T-helper 2 cell treated with Interferon-gamma antibody and Interleukin-4, amounts not matched to agents 5 μg/mL and 100 μg/mL, for 36 hours (primary cell): Measurements from ENCODE around the gene NSMF.
"Not testable (repeated sequence)": the region's sequence is repeated elsewhere in the genome, so short reads cannot be mapped to it uniquely, and the experiment has no call there.

Source experiments
- DNase-seq: peaks from one replicate; pipeline ENCODE4 v3.0.0; 2021; ENCODE audit warnings: low spot score
- H3K27ac Mint-ChIP-seq: one replicate; pipeline ENCODE4 v1.8.0; 2021; ENCODE audit warnings: mild to moderate bottlenecking, mixed read lengths
- H3K27me3 Mint-ChIP-seq: one replicate; pipeline ENCODE4 v1.8.0; 2021; ENCODE audit warnings: low read depth, mixed read lengths
- H3K36me3 Mint-ChIP-seq: one replicate; pipeline ENCODE4 v1.8.0; 2021; ENCODE audit warnings: low read depth, mixed read lengths
- H3K4me1 Mint-ChIP-seq: one replicate; pipeline ENCODE4 v1.8.0; 2021; ENCODE audit warnings: low read depth, mixed read lengths
- H3K4me3 Mint-ChIP-seq: one replicate; pipeline ENCODE4 v1.8.0; 2022; ENCODE audit warnings: mild to moderate bottlenecking, moderate library complexity, mixed read lengths
- H3K9me3 Mint-ChIP-seq: one replicate; pipeline ENCODE4 v1.8.0; 2021; ENCODE audit warnings: mixed read lengths

The NSMF gene

DNA sequence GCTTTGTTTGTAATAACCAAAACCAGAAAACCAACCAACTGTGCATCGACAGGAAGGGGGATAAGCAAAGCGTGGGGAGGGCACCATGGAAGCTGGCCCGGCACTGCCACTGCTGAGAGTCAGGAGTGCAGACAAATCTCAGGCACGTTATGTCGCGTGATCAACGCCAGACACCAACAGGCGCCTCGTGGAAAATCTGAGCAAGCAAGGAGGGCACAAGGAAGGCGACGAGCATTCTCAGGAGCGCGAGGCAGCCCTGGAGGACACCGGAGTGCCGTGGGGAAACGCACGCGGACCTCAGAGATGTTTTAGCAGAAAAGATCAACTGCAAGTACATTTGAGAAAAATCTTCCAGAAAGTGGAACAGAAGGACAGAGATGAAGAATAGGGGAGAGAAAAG lies 15.1 kb upstream of the NSMF start:
- H3K9me3 Mint-ChIP-seq = peaks cover 31% of the 10 kb centered on the region
- H3K27me3 Mint-ChIP-seq = peaks cover 8% of the 10 kb centered on the region
- peaks cover 7% of the 10 kb centered on the region for H3K36me3 Mint-ChIP-seq
- H3K27ac Mint-ChIP-seq = no peak overlapping the region
- DNase-seq = no peak
- H3K4me1 Mint-ChIP-seq = peaks cover 5% of the 10 kb centered on the region
- no peak overlapping the region for H3K4me3 Mint-ChIP-seq

DNA sequence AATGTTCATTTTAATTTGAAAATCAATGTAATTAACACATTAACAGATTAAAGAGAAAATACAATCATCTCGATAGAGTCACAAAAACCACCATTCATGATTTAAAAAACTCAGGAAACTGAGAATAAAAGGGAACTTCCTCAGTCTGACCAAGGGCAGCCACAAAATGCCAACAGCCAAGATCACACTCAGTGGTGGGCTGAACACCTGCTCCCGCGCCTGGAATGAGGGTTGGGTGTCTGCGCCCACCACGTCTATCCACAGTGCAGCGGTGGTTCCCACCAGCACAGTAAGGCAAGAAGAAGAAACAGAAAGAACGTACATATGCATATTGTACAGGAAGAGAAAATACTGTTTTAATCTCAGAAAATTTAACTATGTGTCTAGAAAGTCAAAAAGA lies 11.7 kb upstream of the NSMF start:
- Mint-ChIP-seq H3K4me3 (peak overlapping the region; percentile 3), H3K4me1 (peaks cover 8% of the 10 kb centered on the region), H3K9me3 (peaks cover 24% of the 10 kb centered on the region), H3K36me3 (peaks cover 7% of the 10 kb centered on the region), H3K27me3 (peaks cover 15% of the 10 kb centered on the region), H3K27ac (no peak overlapping the region)
- DNase-seq = no peak

DNA sequence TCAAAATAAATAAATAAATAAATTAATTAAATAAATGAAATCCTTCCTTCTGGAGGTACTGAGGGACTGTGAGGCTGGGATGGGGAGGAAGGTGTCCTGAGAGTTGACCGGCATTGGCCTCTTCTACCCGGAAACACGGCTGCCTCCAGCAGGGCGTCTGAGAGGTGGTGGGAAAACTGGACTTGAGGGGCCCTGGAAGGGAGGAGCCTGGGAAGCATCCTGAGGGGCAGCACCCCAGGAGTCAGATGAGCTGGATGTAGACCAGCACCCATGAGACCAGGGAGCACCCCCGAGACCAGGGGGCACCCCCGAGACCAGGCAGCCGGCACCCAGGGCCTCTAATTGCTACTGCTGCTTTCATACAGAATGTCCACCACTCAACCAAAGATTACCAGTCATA lies 8.8 kb upstream of the NSMF start:
- H3K4me1 Mint-ChIP-seq = peaks cover 8% of the 10 kb centered on the region
- H3K4me3 Mint-ChIP-seq = no peak overlapping the region
- peaks cover 6% of the 10 kb centered on the region for H3K9me3 Mint-ChIP-seq
- peaks cover 15% of the 10 kb centered on the region for H3K27me3 Mint-ChIP-seq
- DNase-seq = no peak
- H3K36me3 Mint-ChIP-seq = peaks cover under 1% of the 10 kb centered on the region
- H3K27ac Mint-ChIP-seq = no peak overlapping the region

DNA sequence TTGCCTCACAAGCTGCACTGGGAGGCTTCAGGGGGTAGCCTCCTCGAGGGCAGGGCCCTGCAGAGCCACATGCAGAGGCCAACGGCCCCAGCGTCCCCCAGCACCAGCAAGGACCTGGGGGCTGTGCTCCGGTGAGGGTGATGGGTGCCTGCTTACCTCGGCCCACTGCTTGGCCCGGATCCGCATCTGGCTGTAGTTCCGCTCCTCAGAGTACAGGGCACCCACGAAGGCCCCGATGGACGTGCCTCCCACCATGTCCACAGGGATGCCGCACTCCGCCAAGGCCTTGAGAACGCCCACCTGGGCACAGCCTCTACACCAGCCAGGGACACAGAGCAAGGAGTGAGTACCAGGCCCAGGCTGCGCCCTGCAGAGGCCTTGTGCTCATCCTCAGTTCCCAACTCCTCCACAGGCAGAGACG lies 8.0 kb upstream of the NSMF start:
- Mint-ChIP-seq H3K27ac (no peak overlapping the region), H3K27me3 (peaks cover 15% of the 10 kb centered on the region), H3K4me3 (no peak overlapping the region), H3K36me3 (no peaks in the 10 kb centered on the region), H3K9me3 (peaks cover 4% of the 10 kb centered on the region), H3K4me1 (peaks cover 8% of the 10 kb centered on the region)
- no peak for DNase-seq

DNA sequence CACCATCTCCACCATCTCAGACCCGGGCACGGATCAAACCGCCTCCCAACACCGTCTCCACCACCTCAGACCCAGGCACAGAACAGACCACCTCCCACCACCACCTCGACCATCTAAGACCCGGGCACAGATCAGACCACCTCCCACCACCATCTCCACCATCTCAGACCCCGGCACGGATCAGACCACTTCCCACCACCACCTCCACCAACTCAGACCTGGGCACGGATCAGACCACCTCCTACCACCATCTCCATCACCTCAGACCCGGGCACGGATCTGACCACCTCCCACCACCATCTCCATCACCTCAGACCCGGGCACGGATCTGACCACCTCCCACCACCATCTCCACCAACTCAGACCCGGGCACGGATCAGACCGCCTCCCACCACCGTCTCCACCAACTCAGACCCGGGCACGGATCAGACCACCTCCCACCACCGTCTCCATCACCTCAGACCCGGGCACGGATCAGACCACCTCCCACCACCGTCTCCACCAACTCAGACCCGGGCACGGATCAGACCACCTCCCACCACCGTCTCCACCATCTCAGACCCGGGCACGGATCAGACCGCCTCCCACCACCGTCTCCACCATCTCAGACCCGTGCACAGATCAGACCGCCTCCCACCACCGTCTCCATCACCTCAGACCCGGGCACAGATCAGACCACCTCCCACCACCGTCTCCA lies 7.4 kb upstream of the NSMF start:
- not testable (repeated sequence) for H3K9me3 Mint-ChIP-seq, H3K4me1 Mint-ChIP-seq, H3K27ac Mint-ChIP-seq, DNase-seq, H3K4me3 Mint-ChIP-seq, H3K36me3 Mint-ChIP-seq
- H3K27me3 Mint-ChIP-seq = peaks cover 15% of the 10 kb centered on the region

DNA sequence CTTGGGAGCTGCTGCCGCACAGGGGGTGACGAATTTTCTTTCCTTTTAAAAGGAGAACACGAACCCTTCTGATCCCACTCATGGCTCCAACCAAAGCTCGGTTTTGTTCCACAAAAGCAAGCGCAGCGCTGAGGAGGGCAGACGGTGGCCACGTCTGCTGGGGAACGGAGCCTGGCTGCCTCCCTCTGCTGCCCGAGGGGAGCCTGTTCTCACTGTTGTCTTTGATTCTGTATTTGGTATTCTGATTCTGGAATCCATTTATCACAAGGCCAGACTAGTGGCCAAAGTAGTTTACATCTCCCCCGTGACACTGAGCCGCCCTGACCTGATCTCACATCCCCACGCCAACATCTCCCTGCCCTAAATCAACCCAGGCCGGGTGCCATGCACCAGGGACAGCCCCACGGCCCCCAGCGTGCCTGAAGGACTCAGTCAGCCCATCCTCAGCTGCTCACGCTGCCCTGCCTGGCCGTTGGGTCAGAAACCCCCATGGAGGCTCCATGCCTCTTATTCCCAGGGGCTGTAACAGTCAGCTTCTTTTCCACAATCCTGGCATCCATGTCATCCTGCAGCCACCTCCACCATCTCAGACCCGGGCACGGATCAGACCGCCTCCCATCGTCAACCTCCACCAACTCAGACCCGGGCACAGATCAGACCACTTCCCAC lies 6.7 kb upstream of the NSMF start:
- Mint-ChIP-seq H3K27me3 (peaks cover 14% of the 10 kb centered on the region), H3K4me1 (peaks cover 11% of the 10 kb centered on the region), H3K36me3 (no peaks in the 10 kb centered on the region), H3K27ac (no peak overlapping the region), H3K9me3 (no peaks in the 10 kb centered on the region), H3K4me3 (no peak overlapping the region)
- DNase-seq = no peak

DNA sequence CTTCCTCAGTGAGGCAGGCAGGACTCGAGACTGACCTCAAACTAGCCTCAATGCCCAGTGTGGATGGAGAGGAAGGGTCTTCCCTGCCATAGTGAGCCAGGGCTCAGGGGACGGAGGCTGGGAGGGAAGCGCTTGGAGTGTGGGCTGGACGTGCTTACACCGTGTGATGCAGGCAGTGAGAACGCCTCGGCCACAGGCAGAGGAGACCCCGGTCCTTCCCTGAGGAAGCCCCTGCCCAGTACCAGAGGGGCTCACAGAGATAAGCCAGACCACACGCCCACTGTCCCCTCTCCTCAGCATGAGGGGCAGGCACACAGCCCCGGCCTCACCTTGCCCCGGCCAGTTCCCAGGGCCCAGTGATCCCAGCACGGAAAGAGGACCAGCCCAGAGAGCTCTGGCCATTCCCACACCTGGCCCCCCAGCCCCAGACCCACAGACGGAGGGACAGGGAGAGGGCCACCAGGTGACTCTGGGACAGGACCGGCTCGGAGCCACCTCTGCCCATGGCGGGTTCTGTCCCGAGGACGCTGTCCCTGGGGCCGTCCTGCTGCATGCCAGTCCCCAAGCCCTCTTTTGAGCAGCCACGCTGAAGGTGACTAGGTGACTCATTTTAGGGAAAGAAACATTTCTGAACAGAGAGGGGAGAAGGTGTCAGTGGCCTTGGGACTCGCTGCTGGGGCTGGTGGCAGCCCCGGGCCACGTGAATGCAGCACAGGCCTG lies 6.0 kb upstream of the NSMF start:
- H3K4me3 Mint-ChIP-seq = no peak overlapping the region
- H3K36me3 Mint-ChIP-seq = no peaks in the 10 kb centered on the region
- peaks cover 7% of the 10 kb centered on the region for H3K4me1 Mint-ChIP-seq
- H3K27me3 Mint-ChIP-seq = peaks cover 10% of the 10 kb centered on the region
- DNase-seq = no peak
- H3K27ac Mint-ChIP-seq = no peak overlapping the region
- H3K9me3 Mint-ChIP-seq = no peaks in the 10 kb centered on the region

DNA sequence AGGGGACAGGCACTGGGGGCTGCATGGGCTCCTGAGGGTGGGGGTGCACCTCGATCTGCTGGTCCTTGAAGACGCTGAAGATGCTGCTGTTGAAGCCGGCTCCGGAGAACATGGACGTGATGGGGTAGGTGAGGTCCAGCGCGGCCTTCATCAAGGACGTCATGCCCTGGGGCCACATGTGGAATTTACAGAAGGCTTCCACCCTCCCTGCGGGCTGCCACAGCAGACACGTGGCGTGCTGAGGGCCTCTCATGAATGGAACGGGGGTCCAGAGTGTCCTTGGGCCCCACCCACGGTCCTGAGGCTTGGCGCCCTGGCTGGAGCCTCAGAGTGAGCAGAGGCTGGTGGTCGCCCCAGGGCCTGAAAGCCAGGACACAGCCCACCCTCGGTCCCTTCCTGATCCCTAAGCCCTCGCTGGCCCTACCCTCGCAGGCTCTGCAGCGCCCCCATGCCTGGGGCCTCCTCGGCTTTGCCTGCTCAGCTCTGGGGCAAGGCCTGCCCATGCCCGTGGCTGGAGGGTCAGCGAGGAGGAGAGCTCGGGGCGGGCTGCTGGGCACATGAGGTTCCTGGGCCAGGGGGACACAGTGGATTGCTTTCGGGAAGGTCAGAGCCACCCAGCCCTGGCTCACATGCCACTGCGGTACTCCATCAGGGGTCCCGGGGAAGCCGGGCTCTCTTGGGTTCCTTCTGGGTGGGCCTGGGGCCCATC lies 5.3 kb upstream of the NSMF start:
- no peaks in the 10 kb centered on the region for H3K36me3 Mint-ChIP-seq
- H3K27me3 Mint-ChIP-seq = peaks cover 9% of the 10 kb centered on the region
- DNase-seq = no peak
- no peak overlapping the region for H3K27ac Mint-ChIP-seq
- H3K9me3 Mint-ChIP-seq = no peaks in the 10 kb centered on the region
- no peak overlapping the region for H3K4me3 Mint-ChIP-seq
- peaks cover 9% of the 10 kb centered on the region for H3K4me1 Mint-ChIP-seq

DNA sequence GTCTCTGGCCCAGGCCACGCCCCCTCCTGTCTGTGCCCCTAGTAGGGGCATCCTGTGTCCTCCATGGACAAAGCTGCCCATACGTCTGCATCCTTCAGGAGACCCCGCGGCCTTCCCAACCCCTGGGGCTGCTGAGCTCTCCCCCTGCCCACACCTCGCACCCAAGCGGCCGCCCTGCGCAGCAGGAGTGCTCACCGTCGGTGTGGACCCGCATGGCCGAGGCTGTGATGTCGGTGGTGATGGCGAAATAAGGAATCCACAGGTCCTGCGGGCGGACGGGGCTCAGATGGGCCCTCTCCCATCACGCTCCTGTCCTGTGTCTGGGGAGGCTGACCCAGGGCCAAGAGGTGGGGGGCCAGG lies 4.8 kb upstream of the NSMF start:
- no peak overlapping the region for H3K4me3 Mint-ChIP-seq
- H3K36me3 Mint-ChIP-seq = no peaks in the 10 kb centered on the region
- H3K27me3 Mint-ChIP-seq = peaks cover 3% of the 10 kb centered on the region
- H3K9me3 Mint-ChIP-seq = no peaks in the 10 kb centered on the region
- no peak overlapping the region for H3K27ac Mint-ChIP-seq
- peaks cover 7% of the 10 kb centered on the region for H3K4me1 Mint-ChIP-seq
- no peak for DNase-seq

DNA sequence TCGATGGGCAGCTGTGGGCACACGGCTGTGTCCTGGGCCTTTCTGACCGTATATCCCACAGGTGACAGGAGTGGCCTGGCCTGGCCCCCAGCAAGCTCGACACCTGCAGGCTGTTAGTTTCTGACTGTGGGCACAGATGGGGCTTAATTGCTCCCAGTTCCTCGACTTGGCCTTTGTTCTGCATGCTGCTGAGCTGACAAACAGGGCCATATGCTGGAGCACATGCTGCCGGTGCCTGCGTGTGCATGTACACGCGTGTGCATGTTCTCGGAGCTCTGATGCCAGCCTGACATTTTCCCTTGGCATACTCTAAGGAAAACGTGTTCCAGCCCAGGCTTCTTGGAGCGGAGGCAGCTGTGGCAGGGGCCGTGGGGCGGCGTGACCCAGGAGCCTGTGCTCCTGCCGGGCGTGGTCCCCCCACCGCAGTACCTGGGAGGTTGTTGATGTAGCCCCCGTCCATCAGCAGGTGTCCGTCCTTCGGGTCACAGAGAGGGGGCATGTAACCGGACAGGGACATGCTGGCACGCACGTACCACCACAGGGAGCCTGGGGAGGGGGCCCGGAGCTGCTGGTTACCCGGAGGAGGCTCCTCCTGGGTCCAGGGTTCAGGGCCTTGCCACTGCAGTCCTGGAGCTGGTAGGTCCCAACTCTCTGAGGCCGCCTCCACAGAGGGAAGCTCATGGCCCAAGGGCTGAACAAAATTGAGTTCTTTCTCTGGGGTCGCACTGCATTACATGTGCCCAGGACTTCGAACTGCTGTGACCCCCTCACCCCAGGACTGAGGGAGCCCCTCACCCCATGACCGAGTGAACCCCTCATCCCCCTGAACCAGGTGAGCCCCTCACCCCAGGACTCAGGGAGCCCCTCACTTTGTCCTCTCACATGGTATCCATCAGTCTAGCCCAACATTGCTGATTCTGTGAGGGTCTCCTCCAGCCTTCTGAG lies 4.1 kb upstream of the NSMF start:
- Mint-ChIP-seq H3K9me3 (no peaks in the 10 kb centered on the region), H3K4me1 (peaks cover 7% of the 10 kb centered on the region), H3K4me3 (peak overlapping the region; percentile 48), H3K27ac (peak overlapping the region; percentile 65), H3K27me3 (peaks cover 2% of the 10 kb centered on the region), H3K36me3 (no peaks in the 10 kb centered on the region)
- no peak for DNase-seq

DNA sequence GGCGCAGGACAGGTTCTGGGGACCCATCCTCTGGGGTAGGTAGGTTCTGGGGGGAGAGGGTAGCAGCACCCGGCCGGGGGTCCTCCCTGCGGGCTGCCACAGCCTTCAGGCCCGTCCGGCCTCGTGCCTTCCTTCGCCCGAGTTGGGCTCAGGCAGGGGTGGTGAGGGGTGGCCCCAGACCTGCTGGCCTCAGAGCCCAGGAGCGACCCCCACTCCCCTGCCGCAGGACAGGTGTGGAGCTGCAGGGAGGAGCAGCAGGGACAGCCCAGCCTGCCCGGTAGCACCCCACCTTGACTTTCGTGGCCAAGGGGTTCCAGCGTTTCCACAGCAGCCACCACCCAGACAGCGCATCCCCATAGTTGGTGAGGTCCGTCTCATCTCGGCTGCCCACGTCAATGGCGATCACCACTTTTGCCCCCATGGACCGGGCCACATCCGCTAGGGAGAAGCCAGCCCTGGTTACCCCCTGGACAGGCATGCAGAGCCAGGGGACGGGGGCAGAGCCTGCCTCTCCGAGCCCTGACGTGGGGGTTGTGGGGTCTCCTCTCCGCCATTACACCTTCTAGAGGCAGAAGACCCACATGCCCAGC lies 3.4 kb upstream of the NSMF start:
- Mint-ChIP-seq H3K4me3 (peak overlapping the region; percentile 76), H3K36me3 (no peaks in the 10 kb centered on the region), H3K27me3 (peaks cover 2% of the 10 kb centered on the region), H3K9me3 (no peaks in the 10 kb centered on the region), H3K27ac (peak overlapping the region; percentile 88), H3K4me1 (peaks cover 7% of the 10 kb centered on the region)
- DNase-seq = no peak

DNA sequence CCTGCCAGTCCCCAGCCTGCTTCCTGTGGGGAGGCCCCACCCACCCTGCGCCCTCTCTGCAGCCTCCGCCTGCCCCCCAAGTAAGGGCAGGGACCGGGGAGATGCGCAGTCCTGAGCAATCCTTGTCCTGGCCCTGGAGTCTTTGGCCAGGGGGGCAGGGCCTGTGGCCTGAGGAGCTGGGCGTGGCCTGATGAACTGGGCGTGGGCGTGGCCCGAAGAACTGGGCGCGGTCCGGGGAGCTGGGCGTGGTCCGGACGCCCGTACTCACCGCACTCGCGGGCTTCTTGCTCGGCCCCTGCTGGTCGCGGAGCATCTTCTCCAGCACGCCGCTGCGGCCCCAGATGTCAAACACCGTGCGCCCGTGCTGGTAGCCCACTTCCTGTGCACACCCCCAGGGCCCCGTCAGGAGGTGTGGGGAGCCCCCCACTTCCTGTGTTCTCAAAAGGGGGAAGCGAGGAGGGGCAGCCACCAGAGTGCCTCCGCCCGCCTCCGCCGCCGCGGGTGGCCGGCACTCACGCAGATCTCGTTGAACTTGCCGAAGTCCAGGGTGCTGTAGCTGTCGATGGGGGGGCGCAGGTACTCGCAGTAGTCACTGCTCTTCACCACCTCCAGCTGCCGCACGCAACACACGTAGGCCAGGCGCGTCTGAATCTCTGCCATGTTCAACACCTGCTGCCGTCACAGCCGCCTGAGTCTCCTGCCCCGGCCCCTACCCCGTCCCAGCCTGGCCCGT lies 2.7 kb upstream of the NSMF start:
- Mint-ChIP-seq H3K27ac (peak overlapping the region; percentile 88), H3K4me1 (peaks cover 7% of the 10 kb centered on the region), H3K36me3 (peaks cover 2% of the 10 kb centered on the region), H3K9me3 (no peaks in the 10 kb centered on the region), H3K4me3 (peak overlapping the region; percentile 76), H3K27me3 (no peaks in the 10 kb centered on the region)
- DNase-seq = peak; percentile 85
